GM18861 (cell line): Measurements from ENCODE around the gene SMURF1.

ENCODE experiments used
- ATAC-seq: cut with Tn5 transposase; IDR thresholded peaks from one replicate; pipeline ENCODE4 v1.9.1; 2021; ENCODE audit not compliant: unreplicated experiment

The SMURF1 gene

GRCh38 chr7:99031496-99031895 lies 112.4 kb downstream of the SMURF1 start:
- no peak for ATAC-seq

GRCh38 chr7:99030951-99031350 lies 113.0 kb downstream of the SMURF1 start:
- no peak for ATAC-seq

GRCh38 chr7:99030457-99030856 lies 113.5 kb downstream of the SMURF1 start:
- no peak for ATAC-seq

- no peak for ATAC-seq
These were observed 114.2 kb downstream of the SMURF1 start for GRCh38 chr7:99029466-99030435.

- no peak for ATAC-seq
These were observed 115.5 kb downstream of the SMURF1 start for GRCh38 chr7:99028261-99028973.

- no peak for ATAC-seq
These were observed 116.1 kb downstream of the SMURF1 start for GRCh38 chr7:99027841-99028240.

GRCh38 chr7:99027241-99027640 lies 116.7 kb downstream of the SMURF1 start:
- no peak for ATAC-seq

- no peak for ATAC-seq
These were observed 119.8 kb downstream of the SMURF1 start for GRCh38 chr7:99024066-99024465.

GRCh38 chr7:99021941-99022560 lies 121.9 kb downstream of the SMURF1 start:
- no peak for ATAC-seq

- no peak for ATAC-seq
These were observed 123.5 kb downstream of the SMURF1 start for GRCh38 chr7:99020413-99020715.

- ATAC-seq = no peak
These were observed 124.1 kb downstream of the SMURF1 start for GRCh38 chr7:99019523-99020412.

- ATAC-seq = no peak
These were observed 127.7 kb downstream of the SMURF1 start for GRCh38 chr7:99016196-99016595.

GRCh38 chr7:99014113-99014985 lies 129.6 kb downstream of the SMURF1 start:
- no peak for ATAC-seq

- ATAC-seq = no peak
These were observed 130.4 kb downstream of the SMURF1 start for GRCh38 chr7:99013266-99014112.

- no peak for ATAC-seq
These were observed 131.2 kb downstream of the SMURF1 start for GRCh38 chr7:99012722-99013121.

GRCh38 chr7:99011706-99012404 lies 132.1 kb downstream of the SMURF1 start:
- no peak for ATAC-seq

GRCh38 chr7:99011341-99011705 lies 132.6 kb downstream of the SMURF1 start:
- no peak for ATAC-seq

- ATAC-seq = no peak
These were observed 133.6 kb downstream of the SMURF1 start for GRCh38 chr7:99010281-99010680.
